Measurements from ENCODE around the gene CBFA2T3. TPM values are rescaled to one million over a fixed set of nuclear protein-coding genes. Genes with fewer than 3 reads are reported as not detected.

CBFA2T3 gene
- total RNA-seq, 1 donor from 2014 or later = 8.6 TPM

- peaks cover 17% of the 10 kb centered on the region for H3K27me3 ChIP-seq (ENCODE audit: low read depth)
- no peaks in the 10 kb centered on the region for H3K9me3 ChIP-seq (replicated peaks)
- peaks cover 57% of the 10 kb centered on the region for H3K4me1 ChIP-seq
- H3K36me3 ChIP-seq = peaks cover 10% of the 10 kb centered on the region
- H3K4me3 ChIP-seq = no peak overlapping the region
- no peak overlapping the region for H3K27ac ChIP-seq (replicated peaks)
- no peak for DNase-seq
- no peak for TF ChIP-seq CTCF (IDR thresholded peaks at IDR 0.05; ENCODE audit: borderline replicate concordance)
- intact Hi-C loops (cut with micrococcal nuclease) = no loop called here
These were observed 59.7 kb downstream of the CBFA2T3 start for GRCh38 chr16:88917146-88917914.

- DNase-seq = no peak
- Histone ChIP-seq H3K4me1 (peaks cover 52% of the 10 kb centered on the region), H3K9me3 (replicated peaks) (no peaks in the 10 kb centered on the region), H3K27me3 (ENCODE audit: low read depth) (peaks cover 25% of the 10 kb centered on the region), H3K4me3 (no peak overlapping the region), H3K27ac (replicated peaks) (no peak overlapping the region), H3K36me3 (peaks cover 10% of the 10 kb centered on the region)
- TF ChIP-seq CTCF (IDR thresholded peaks at IDR 0.05; ENCODE audit: borderline replicate concordance) = no peak
- intact Hi-C loops (cut with micrococcal nuclease) = no loop called here
These were observed 61.2 kb downstream of the CBFA2T3 start for GRCh38 chr16:88915639-88916327.

- peak; percentile 63 for DNase-seq
- Histone ChIP-seq H3K27ac (replicated peaks) (peak overlapping the region; percentile 42), H3K27me3 (ENCODE audit: low read depth) (peaks cover 26% of the 10 kb centered on the region), H3K36me3 (peaks cover 10% of the 10 kb centered on the region), H3K9me3 (replicated peaks) (no peaks in the 10 kb centered on the region), H3K4me3 (no peak overlapping the region), H3K4me1 (peaks cover 52% of the 10 kb centered on the region)
- intact Hi-C loops (cut with micrococcal nuclease) = no loop called here
- TF ChIP-seq CTCF (IDR thresholded peaks at IDR 0.05; ENCODE audit: borderline replicate concordance) = no peak
These were observed 62.1 kb downstream of the CBFA2T3 start for GRCh38 chr16:88914750-88915368.

- no peaks in the 10 kb centered on the region for H3K9me3 ChIP-seq (replicated peaks)
- no peak overlapping the region for H3K4me3 ChIP-seq
- peaks cover 50% of the 10 kb centered on the region for H3K4me1 ChIP-seq
- no peak for DNase-seq
- no peak for TF ChIP-seq CTCF (IDR thresholded peaks at IDR 0.05; ENCODE audit: borderline replicate concordance)
- intact Hi-C loops (cut with micrococcal nuclease) = no loop called here
- peaks cover 26% of the 10 kb centered on the region for H3K27me3 ChIP-seq (ENCODE audit: low read depth)
- peaks cover 10% of the 10 kb centered on the region for H3K36me3 ChIP-seq
- no peak overlapping the region for H3K27ac ChIP-seq (replicated peaks)
These were observed 63.1 kb downstream of the CBFA2T3 start for GRCh38 chr16:88913870-88914269.

GRCh38 chr16:88913001-88913612 lies 63.9 kb downstream of the CBFA2T3 start:
- peaks cover 21% of the 10 kb centered on the region for H3K27me3 ChIP-seq (ENCODE audit: low read depth)
- no peak for DNase-seq
- H3K9me3 ChIP-seq (replicated peaks) = no peaks in the 10 kb centered on the region
- H3K4me1 ChIP-seq = peaks cover 52% of the 10 kb centered on the region
- no peak overlapping the region for H3K4me3 ChIP-seq
- H3K36me3 ChIP-seq = peaks cover 10% of the 10 kb centered on the region
- H3K27ac ChIP-seq (replicated peaks) = no peak overlapping the region
- no peak for TF ChIP-seq CTCF (IDR thresholded peaks at IDR 0.05; ENCODE audit: borderline replicate concordance)
- intact Hi-C loops (cut with micrococcal nuclease) = no loop called here
